ENCODE results near the gene TSACC.

Gene TSACC

GRCh38 chr1:156366378-156367166, 28.2 kb downstream of the TSACC start:
- TF ChIP-seq TAF1 (IDR thresholded peaks at IDR 0.05; ENCODE audit: borderline replicate concordance, insufficient read depth, low read length) = no peak
- TF ChIP-seq, protein P1, sequence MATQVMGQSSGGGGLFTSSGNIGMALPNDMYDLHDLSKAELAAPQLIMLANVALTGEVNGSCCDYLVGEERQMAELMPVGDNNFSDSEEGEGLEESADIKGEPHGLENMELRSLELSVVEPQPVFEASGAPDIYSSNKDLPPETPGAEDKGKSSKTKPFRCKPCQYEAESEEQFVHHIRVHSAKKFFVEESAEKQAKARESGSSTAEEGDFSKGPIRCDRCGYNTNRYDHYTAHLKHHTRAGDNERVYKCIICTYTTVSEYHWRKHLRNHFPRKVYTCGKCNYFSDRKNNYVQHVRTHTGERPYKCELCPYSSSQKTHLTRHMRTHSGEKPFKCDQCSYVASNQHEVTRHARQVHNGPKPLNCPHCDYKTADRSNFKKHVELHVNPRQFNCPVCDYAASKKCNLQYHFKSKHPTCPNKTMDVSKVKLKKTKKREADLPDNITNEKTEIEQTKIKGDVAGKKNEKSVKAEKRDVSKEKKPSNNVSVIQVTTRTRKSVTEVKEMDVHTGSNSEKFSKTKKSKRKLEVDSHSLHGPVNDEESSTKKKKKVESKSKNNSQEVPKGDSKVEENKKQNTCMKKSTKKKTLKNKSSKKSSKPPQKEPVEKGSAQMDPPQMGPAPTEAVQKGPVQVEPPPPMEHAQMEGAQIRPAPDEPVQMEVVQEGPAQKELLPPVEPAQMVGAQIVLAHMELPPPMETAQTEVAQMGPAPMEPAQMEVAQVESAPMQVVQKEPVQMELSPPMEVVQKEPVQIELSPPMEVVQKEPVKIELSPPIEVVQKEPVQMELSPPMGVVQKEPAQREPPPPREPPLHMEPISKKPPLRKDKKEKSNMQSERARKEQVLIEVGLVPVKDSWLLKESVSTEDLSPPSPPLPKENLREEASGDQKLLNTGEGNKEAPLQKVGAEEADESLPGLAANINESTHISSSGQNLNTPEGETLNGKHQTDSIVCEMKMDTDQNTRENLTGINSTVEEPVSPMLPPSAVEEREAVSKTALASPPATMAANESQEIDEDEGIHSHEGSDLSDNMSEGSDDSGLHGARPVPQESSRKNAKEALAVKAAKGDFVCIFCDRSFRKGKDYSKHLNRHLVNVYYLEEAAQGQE (IDR thresholded peaks at IDR 0.05; ENCODE audit: insufficient read depth in 1 of 2, low read depth in 2 of 2, low read length in 2 of 2) = no peak
- no peak for TF ChIP-seq SIN3A (IDR thresholded peaks at IDR 0.05; ENCODE audit: borderline replicate concordance, insufficient read depth, low read length)
- no peak for TF ChIP-seq FOXP2 (optimal IDR thresholded peaks at IDR 0.05; ENCODE audit: borderline replicate concordance, extremely low read depth, extremely low read length, insufficient read depth)
- TF ChIP-seq POLR2AphosphoS5 (IDR thresholded peaks at IDR 0.05; ENCODE audit: low read depth, low read length) = no peak

- TF ChIP-seq, protein P1 (IDR thresholded peaks at IDR 0.05; ENCODE audit: insufficient read depth in 1 of 2, low read depth in 2 of 2, low read length in 2 of 2) = no peak
- TF ChIP-seq POLR2AphosphoS5 (IDR thresholded peaks at IDR 0.05; ENCODE audit: low read depth, low read length) = no peak
- TF ChIP-seq FOXP2 (optimal IDR thresholded peaks at IDR 0.05; ENCODE audit: borderline replicate concordance, extremely low read depth, extremely low read length, insufficient read depth) = no peak
- TF ChIP-seq SIN3A (IDR thresholded peaks at IDR 0.05; ENCODE audit: borderline replicate concordance, insufficient read depth, low read length) = no peak
- no peak for TF ChIP-seq TAF1 (IDR thresholded peaks at IDR 0.05; ENCODE audit: borderline replicate concordance, insufficient read depth, low read length)
These were observed 29.2 kb downstream of the TSACC start for GRCh38 chr1:156367383-156368156.

DNA sequence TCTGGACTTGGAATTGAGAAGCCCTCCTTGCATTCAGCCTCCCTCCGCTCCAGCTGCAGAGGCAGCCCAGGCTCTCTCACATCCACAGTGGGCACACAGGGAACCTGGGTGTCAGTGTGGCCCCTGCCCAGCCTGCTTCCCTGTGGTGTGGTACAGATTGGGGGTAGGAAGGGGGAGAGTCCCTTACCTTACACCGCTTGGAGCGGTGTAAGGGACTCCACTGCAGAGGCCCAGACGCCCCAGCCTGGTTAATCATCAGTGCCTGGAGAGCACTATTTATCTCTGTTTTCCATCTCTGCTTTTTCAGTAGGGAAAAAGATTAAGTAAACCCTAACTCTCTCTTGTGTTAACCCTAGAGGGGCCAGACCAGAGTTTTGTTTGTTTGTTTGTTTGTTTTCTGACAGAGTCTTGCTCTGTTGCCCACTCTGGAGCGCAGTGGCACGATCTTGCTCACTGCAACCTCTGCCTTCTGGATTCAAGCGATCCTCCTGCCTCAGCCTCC, 29.9 kb downstream of the TSACC start:
- TF ChIP-seq, protein P1 (IDR thresholded peaks at IDR 0.05; ENCODE audit: insufficient read depth in 1 of 2, low read depth in 2 of 2, low read length in 2 of 2) = no peak
- TF ChIP-seq POLR2AphosphoS5 (IDR thresholded peaks at IDR 0.05; ENCODE audit: low read depth, low read length) (no peak), FOXP2 (optimal IDR thresholded peaks at IDR 0.05; ENCODE audit: borderline replicate concordance, extremely low read depth, extremely low read length, insufficient read depth) (no peak), SIN3A (IDR thresholded peaks at IDR 0.05; ENCODE audit: borderline replicate concordance, insufficient read depth, low read length) (no peak), TAF1 (IDR thresholded peaks at IDR 0.05; ENCODE audit: borderline replicate concordance, insufficient read depth, low read length) (no peak)

- TF ChIP-seq, protein P1 (IDR thresholded peaks at IDR 0.05; ENCODE audit: insufficient read depth in 1 of 2, low read depth in 2 of 2, low read length in 2 of 2) = no peak
- TF ChIP-seq FOXP2 (optimal IDR thresholded peaks at IDR 0.05; ENCODE audit: borderline replicate concordance, extremely low read depth, extremely low read length, insufficient read depth) (no peak), SIN3A (IDR thresholded peaks at IDR 0.05; ENCODE audit: borderline replicate concordance, insufficient read depth, low read length) (no peak), TAF1 (IDR thresholded peaks at IDR 0.05; ENCODE audit: borderline replicate concordance, insufficient read depth, low read length) (no peak), POLR2AphosphoS5 (IDR thresholded peaks at IDR 0.05; ENCODE audit: low read depth, low read length) (no peak)
These were observed 30.8 kb downstream of the TSACC start, which contains the start of gene RHBG for GRCh38 chr1:156368889-156369684. Gene RHBG (plus strand): TSS chr1:156369211. CDS start chr1:156369250, 39 bp downstream.

All from PFSK-1 (cell line).